Endodermal cell (in vitro differentiated cells): ENCODE results near the gene VIL1. TPM values are rescaled to one million over a fixed set of nuclear protein-coding genes. Genes with fewer than 3 reads are reported as not detected.

Experiments
- DNase-seq: peaks from one replicate; pipeline ENCODE4 v3.0.0-alpha.2; 2017
- H3K27ac ChIP-seq: 2 replicates; pipeline ENCODE4 v1.5.1; 2013; ENCODE audit warnings: mild to moderate bottlenecking, low read depth, low read length, moderate library complexity
- H3K27me3 ChIP-seq: 2 replicates; pipeline ENCODE4 v1.6.1; 2013; ENCODE audit warnings: mild to moderate bottlenecking, low read length, moderate library complexity; ENCODE audit not compliant: insufficient read depth, control insufficient read depth, poor library complexity, severe bottlenecking
- H3K36me3 ChIP-seq: 2 replicates; pipeline ENCODE4 v1.7.0; 2013; ENCODE audit warnings: mild to moderate bottlenecking, low read length, moderate library complexity; ENCODE audit not compliant: control insufficient read depth, insufficient read depth
- H3K4me1 ChIP-seq: one replicate; pipeline ENCODE4 v1.7.0; 2013; ENCODE audit warnings: low read length; ENCODE audit not compliant: control insufficient read depth, insufficient read depth
- H3K4me3 ChIP-seq: 2 replicates; pipeline ENCODE4 v1.5.1; 2013; ENCODE audit warnings: mild to moderate bottlenecking, low read length, moderate library complexity
- H3K9ac ChIP-seq: 2 replicates; pipeline ENCODE4 v1.6.1; 2013; ENCODE audit warnings: mild to moderate bottlenecking, low read length, moderate library complexity; ENCODE audit not compliant: poor library complexity, severe bottlenecking; ENCODE audit errors: extremely low read depth
- H3K9me3 ChIP-seq: 2 replicates; pipeline ENCODE4 v1.6.1; 2013; ENCODE audit warnings: mild to moderate bottlenecking, low read length, moderate library complexity; ENCODE audit not compliant: control insufficient read depth
- H3K27ac Mint-ChIP-seq: 2 replicates; pipeline ENCODE4 v1.8.0; 2020; ENCODE audit warnings: mixed read lengths
- H3K27me3 Mint-ChIP-seq: 2 replicates; pipeline ENCODE4 v1.8.0; 2021; ENCODE audit warnings: mild to moderate bottlenecking, mixed read lengths; ENCODE audit not compliant: insufficient read depth
- H3K36me3 Mint-ChIP-seq: 2 replicates; pipeline ENCODE4 v1.8.0; 2020; ENCODE audit warnings: low read depth, mixed read lengths
- H3K4me1 Mint-ChIP-seq: 2 replicates; pipeline ENCODE4 v1.8.0; 2020; ENCODE audit warnings: mixed read lengths
- H3K4me3 Mint-ChIP-seq: 2 replicates; pipeline ENCODE4 v1.8.0; 2020; ENCODE audit warnings: mild to moderate bottlenecking, moderate library complexity, mixed read lengths
- H3K9me3 Mint-ChIP-seq: 2 replicates; pipeline ENCODE4 v1.8.0; 2020; ENCODE audit warnings: mild to moderate bottlenecking, mixed read lengths
- CTCF ChIP-seq: fragments of 200-600 bp; sonication (generic); conservative IDR thresholded peaks from 2 replicates; pipeline ENCODE4 v1.5.0; 2021; ENCODE audit warnings: antibody characterized with exemption, mild to moderate bottlenecking
- WGBS, 2 experiments: methylation state at CpG; one replicate each; pipeline versions ENCODE4 v1.1.5 to v1.1.7; 2013; ENCODE audit warnings: missing lambda C conversion rate in 2 of 2, mixed read lengths in 1 of 2; ENCODE audit not compliant: insufficient coverage in 1 of 2, insufficient read length in 1 of 2; 5-methylcytosine and 5-hydroxymethylcytosine counted together
- total RNA-seq, 2 donors: library from RNA; stranded (reverse); fragmentation: NEBNext Ultra II Directional in 1 of 2; extraction: Animal tissue kit (Norgen Biotek cat#: 25700) in 1 of 2; gene quantifications; 2 replicates in 1 of 2; 3 replicates in 1 of 2; pipeline ENCODE4 v1.2.1, GENCODE V29; 2021

VIL1 gene
- total RNA-seq, 2 donors from 2014 or later: 70.2 to 83.1 TPM

- peaks cover 8% of the 10 kb centered on the region for H3K36me3 ChIP-seq
- no peaks in the 10 kb centered on the region for H3K27me3 Mint-ChIP-seq
- no peak for TF ChIP-seq CTCF
- H3K4me1 Mint-ChIP-seq: no peaks in the 10 kb centered on the region
- H3K9me3 ChIP-seq: no peaks in the 10 kb centered on the region
- no peaks in the 10 kb centered on the region for H3K9me3 Mint-ChIP-seq
- H3K27ac ChIP-seq: no peak overlapping the region
- no peaks in the 10 kb centered on the region for H3K27me3 ChIP-seq
- H3K27ac Mint-ChIP-seq: no peak overlapping the region
- H3K4me1 ChIP-seq: no peaks in the 10 kb centered on the region
- no peak overlapping the region for H3K9ac ChIP-seq
- H3K4me3 Mint-ChIP-seq: no peak overlapping the region
- peaks cover 35% of the 10 kb centered on the region for H3K36me3 Mint-ChIP-seq
- no peak overlapping the region for H3K4me3 ChIP-seq
- DNase-seq: no peak
- WGBS, 2 experiments: 95 to 96% methylated on average over 6 to 8 of the region's 8 CpGs
Measured at GRCh38 chr2:218432676-218433365, 13.9 kb downstream of the VIL1 start.

- Histone ChIP-seq H3K9me3 (no peaks in the 10 kb centered on the region), H3K4me3 (no peak overlapping the region), H3K9ac (no peak overlapping the region), H3K27me3 (no peaks in the 10 kb centered on the region), H3K4me1 (no peaks in the 10 kb centered on the region), H3K27ac (no peak overlapping the region), H3K36me3 (peaks cover 10% of the 10 kb centered on the region)
- no peak for TF ChIP-seq CTCF
- H3K27ac Mint-ChIP-seq: no peak overlapping the region
- H3K4me3 Mint-ChIP-seq: no peak overlapping the region
- H3K36me3 Mint-ChIP-seq: peaks cover 29% of the 10 kb centered on the region
- H3K27me3 Mint-ChIP-seq: no peaks in the 10 kb centered on the region
- no peaks in the 10 kb centered on the region for H3K4me1 Mint-ChIP-seq
- no peak for DNase-seq
- no peaks in the 10 kb centered on the region for H3K9me3 Mint-ChIP-seq
- 91 to 100% methylated on average over 2 to 9 of the region's 9 CpGs for WGBS, 2 experiments
Measured at GRCh38 chr2:218434456-218434855, 15.5 kb downstream of the VIL1 start.

GRCh38 chr2:218435003-218435982 is 16.4 kb downstream of the VIL1 start:
- H3K27me3 ChIP-seq: no peaks in the 10 kb centered on the region
- 87 to 93% methylated on average over 4 to 11 of the region's 11 CpGs for WGBS, 2 experiments
- peak; percentile 38 for DNase-seq
- no peaks in the 10 kb centered on the region for H3K9me3 ChIP-seq
- no peaks in the 10 kb centered on the region for H3K4me1 ChIP-seq
- H3K36me3 Mint-ChIP-seq: peaks cover 29% of the 10 kb centered on the region
- no peak for TF ChIP-seq CTCF
- no peak overlapping the region for H3K27ac Mint-ChIP-seq
- H3K27me3 Mint-ChIP-seq: no peaks in the 10 kb centered on the region
- no peak overlapping the region for H3K27ac ChIP-seq
- H3K4me1 Mint-ChIP-seq: no peaks in the 10 kb centered on the region
- peaks cover 11% of the 10 kb centered on the region for H3K36me3 ChIP-seq
- H3K4me3 Mint-ChIP-seq: no peak overlapping the region
- H3K4me3 ChIP-seq: no peak overlapping the region
- H3K9me3 Mint-ChIP-seq: no peaks in the 10 kb centered on the region
- no peak overlapping the region for H3K9ac ChIP-seq
